ENCODE results near the gene CCDC14. TPM values are rescaled to one million over a fixed set of nuclear protein-coding genes. Genes with fewer than 3 reads are reported as not detected.

Gene CCDC14
- total and polyA plus RNA-seq, 12 donors = 6.6 to 71.2 (median 18.9) TPM

DNA sequence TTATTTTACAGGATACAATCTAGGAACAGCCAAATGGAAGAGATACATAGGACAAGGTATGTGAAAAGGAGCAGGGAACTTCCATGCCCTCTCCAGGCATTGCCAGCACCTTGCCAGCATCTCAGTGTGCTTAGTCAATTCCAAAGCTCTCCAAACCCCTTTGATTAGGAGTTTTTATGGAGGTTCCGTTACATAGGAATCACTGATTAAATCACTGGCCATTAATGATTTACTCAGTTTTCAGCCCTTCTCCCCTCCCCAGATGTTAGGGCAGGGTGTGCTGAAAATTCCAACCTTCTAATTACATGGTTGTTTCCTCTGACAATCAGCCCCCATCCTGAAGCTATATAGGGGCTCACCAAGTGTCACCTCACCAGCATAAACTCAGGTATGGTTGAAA is 88.4 kb downstream of the CCDC14 start:
- H3K9me3 ChIP-seq (replicated peaks in 1 of 3) = no peaks in the 10 kb centered on the region
- no peak for DNase-seq
- H3K27ac ChIP-seq = no peak overlapping the region
- WGBS, 4 donors = 68 to 91% (median 76%) methylated on average over 1 of the region's 1 CpG
- no peak overlapping the region for H3K4me3 ChIP-seq
- TF ChIP-seq, protein P1, sequence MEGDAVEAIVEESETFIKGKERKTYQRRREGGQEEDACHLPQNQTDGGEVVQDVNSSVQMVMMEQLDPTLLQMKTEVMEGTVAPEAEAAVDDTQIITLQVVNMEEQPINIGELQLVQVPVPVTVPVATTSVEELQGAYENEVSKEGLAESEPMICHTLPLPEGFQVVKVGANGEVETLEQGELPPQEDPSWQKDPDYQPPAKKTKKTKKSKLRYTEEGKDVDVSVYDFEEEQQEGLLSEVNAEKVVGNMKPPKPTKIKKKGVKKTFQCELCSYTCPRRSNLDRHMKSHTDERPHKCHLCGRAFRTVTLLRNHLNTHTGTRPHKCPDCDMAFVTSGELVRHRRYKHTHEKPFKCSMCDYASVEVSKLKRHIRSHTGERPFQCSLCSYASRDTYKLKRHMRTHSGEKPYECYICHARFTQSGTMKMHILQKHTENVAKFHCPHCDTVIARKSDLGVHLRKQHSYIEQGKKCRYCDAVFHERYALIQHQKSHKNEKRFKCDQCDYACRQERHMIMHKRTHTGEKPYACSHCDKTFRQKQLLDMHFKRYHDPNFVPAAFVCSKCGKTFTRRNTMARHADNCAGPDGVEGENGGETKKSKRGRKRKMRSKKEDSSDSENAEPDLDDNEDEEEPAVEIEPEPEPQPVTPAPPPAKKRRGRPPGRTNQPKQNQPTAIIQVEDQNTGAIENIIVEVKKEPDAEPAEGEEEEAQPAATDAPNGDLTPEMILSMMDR (IDR thresholded peaks at IDR 0.05) = no peak
- no peak for TF ChIP-seq POLR2A (IDR thresholded peaks at IDR 0.05)
- H3K4me1 ChIP-seq (replicated peaks in 1 of 2) = no peaks in the 10 kb centered on the region
- no peaks in the 10 kb centered on the region for H3K27me3 ChIP-seq
- intact Hi-C loops (cut with DNase I) = no loop called here
- no peaks in the 10 kb centered on the region for H3K36me3 ChIP-seq (replicated peaks in 1 of 2)

DNA sequence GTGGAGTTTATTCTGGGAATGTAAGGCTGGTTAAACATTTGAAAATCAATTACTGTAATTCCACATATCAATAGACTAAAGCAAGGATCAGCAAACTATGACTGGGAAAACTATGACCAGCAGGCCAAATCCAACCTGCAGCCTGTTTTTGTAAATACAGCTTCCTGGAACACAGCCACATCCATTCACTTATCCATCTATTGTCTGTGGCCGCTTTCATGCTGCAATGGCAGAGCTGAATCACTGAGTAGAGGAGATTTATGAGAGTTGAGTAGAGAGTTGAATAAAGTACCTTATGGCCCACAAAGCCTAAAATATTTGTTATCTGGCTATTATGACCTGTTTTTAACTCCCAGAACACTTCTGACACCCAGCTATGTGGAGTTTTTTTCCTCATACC is 89.1 kb downstream of the CCDC14 start:
- Histone ChIP-seq H3K4me3 (no peak overlapping the region), H3K36me3 (replicated peaks in 1 of 2) (no peaks in the 10 kb centered on the region), H3K4me1 (replicated peaks in 1 of 2) (no peaks in the 10 kb centered on the region), H3K9me3 (replicated peaks in 1 of 3) (no peaks in the 10 kb centered on the region), H3K27ac (no peak overlapping the region), H3K27me3 (no peaks in the 10 kb centered on the region)
- intact Hi-C loops (cut with DNase I) = no loop called here
- no peak for DNase-seq
- WGBS, 4 donors = 63 to 90% (median 76%) methylated on average over 1 of the region's 1 CpG
- TF ChIP-seq, protein P1 (IDR thresholded peaks at IDR 0.05) = no peak
- no peak for TF ChIP-seq POLR2A (IDR thresholded peaks at IDR 0.05)

DNA sequence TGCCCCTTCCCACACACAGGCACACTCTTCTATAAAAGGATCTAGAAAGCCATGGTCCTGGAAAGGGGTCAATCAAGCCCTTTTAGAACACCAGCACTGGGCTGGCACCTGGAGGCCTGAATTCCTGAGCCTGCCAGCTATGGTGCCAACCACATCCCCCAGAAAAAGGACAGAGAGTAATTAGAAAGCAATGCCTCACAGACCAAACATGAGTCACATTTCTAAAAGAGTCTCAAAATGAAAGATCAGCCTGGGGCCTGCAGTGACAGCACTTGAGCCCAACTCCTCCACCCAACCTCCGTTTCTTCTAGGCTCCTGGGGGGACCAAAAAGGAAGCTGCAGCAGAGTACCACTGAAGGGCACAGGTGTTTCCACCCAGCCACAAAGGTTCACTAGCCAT is 91.0 kb downstream of the CCDC14 start:
- Histone ChIP-seq H3K27ac (no peak overlapping the region), H3K27me3 (no peaks in the 10 kb centered on the region), H3K4me1 (replicated peaks in 1 of 2) (no peaks in the 10 kb centered on the region), H3K9me3 (replicated peaks in 1 of 3) (no peaks in the 10 kb centered on the region), H3K4me3 (no peak overlapping the region), H3K36me3 (replicated peaks in 1 of 2) (no peaks in the 10 kb centered on the region)
- intact Hi-C loops (cut with DNase I) = no loop called here
- TF ChIP-seq, protein P1 (IDR thresholded peaks at IDR 0.05) = no peak
- TF ChIP-seq POLR2A (IDR thresholded peaks at IDR 0.05) = no peak
- no peak for DNase-seq
- WGBS, 4 donors = 70 to 92% (median 84%) methylated on average over 1 of the region's 1 CpG

DNA sequence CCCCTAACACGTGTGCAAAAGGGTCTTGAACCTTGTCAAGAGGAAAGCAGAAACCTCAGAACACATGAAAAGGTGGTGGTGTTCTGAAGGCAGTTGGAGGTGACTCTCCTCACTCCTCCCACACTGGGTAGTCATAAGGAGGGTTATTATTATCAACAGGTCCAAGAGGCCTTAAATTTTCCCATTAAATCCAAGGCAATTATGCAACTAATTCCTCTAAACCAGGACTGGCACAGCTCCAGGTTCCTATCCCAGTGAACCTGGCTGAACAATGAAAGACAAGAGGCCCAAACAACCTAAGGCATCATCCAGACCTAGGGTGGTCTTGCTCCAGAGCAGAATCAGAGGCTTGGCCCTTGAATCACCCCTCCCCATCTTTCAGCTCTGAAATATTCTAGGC is 91.9 kb downstream of the CCDC14 start:
- no peaks in the 10 kb centered on the region for H3K4me1 ChIP-seq (replicated peaks in 1 of 2)
- DNase-seq = no peak
- no peaks in the 10 kb centered on the region for H3K27me3 ChIP-seq
- no peak overlapping the region for H3K27ac ChIP-seq
- H3K36me3 ChIP-seq (replicated peaks in 1 of 2) = no peaks in the 10 kb centered on the region
- intact Hi-C loops (cut with DNase I) = no loop called here
- no peaks in the 10 kb centered on the region for H3K9me3 ChIP-seq (replicated peaks in 1 of 3)
- WGBS, 4 donors = 75 to 100% (median 87%) methylated on average over 1 of the region's 1 CpG
- TF ChIP-seq, protein P1 (IDR thresholded peaks at IDR 0.05) = no peak
- no peak for TF ChIP-seq POLR2A (IDR thresholded peaks at IDR 0.05)
- H3K4me3 ChIP-seq = no peak overlapping the region
